NCI-H69 (cell line): ENCODE results near the gene ITGB7.

Source experiments
- DNase-seq: peaks from one replicate; lab custom pipeline; 2025; lab: John Stamatoyannopoulos, UW

Gene ITGB7, protein sequence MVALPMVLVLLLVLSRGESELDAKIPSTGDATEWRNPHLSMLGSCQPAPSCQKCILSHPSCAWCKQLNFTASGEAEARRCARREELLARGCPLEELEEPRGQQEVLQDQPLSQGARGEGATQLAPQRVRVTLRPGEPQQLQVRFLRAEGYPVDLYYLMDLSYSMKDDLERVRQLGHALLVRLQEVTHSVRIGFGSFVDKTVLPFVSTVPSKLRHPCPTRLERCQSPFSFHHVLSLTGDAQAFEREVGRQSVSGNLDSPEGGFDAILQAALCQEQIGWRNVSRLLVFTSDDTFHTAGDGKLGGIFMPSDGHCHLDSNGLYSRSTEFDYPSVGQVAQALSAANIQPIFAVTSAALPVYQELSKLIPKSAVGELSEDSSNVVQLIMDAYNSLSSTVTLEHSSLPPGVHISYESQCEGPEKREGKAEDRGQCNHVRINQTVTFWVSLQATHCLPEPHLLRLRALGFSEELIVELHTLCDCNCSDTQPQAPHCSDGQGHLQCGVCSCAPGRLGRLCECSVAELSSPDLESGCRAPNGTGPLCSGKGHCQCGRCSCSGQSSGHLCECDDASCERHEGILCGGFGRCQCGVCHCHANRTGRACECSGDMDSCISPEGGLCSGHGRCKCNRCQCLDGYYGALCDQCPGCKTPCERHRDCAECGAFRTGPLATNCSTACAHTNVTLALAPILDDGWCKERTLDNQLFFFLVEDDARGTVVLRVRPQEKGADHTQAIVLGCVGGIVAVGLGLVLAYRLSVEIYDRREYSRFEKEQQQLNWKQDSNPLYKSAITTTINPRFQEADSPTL

DNA sequence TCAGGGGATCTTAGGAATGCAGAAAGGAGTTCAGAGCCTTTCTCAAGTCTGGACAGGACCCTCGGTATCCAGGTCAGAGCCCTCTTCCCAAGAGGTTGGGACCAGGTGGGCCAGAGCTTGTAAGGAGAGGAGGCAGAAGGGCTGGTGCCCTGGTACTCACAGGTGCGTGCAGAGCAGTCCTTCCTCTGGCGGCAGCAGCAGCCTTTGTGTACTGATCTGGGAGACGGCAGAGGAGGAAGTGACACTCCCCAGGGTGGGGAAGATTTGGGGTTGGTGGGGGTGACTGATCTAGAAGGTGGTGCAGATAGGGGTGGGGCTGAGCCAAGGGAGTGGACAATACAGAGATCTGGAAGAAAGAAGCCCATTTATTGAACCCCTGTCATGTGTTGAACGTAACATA is at the start of gene ITGB7:
ITGB7 (minus strand) TSS at position 210 of the 400 bp plus-strand sequence. CDS start 6,808 bp downstream, outside the sequence.
- DNase-seq, result peak; percentile 37

DNA sequence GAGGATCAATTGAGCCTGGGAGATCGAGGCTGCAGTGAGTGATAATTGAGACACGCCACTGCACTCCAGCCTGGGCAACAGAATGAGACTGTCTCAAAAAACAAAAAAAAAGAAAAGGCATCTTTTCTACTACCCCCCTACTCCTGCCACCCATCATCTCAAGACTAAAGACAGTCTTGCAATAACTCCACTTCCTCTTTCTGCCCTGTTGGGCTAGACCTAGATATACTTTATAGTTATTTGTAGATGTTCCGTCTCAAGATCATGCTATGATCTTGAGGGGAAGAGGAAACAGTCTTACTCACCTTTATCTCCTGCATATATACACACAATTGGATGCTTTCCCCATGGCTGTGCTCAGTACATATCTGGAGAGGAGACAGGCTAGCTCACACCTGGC is 48.9 kb upstream of the ITGB7 start:
- no peak for DNase-seq

DNA sequence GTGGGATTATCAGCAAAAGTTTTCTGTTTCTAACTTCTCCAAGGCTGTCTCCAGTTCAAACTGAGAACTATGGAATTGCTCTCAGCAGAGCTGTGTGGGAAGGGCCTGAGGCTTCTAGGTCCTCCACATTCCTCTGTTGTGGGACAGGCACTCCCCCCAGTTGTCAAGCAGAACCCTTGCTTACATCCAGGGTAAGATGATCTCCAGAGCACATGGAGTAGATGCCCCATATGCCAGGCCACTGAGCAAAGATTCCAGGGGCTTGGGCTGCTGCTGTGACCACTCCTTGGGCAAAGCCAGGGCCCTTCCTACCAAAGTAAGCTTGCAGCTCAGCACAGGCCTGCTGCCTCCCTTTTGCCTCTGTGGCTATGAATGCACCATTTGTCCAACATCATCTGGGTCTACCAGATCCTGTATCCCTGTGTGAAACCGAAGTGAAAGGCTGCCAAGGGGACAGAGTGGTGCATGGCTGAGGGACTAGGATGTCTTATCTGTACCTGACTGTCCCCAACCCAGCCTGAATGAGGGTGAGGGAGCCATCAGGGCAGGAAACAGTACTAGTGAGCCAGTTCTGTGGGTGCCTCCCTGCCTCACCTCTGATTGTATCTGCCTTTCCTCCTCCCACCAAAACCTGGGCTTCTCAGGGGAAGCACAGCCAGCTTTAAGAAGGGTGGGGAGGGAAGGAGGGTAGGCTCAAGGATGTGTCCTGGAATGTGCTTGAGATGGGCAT is 47.9 kb upstream of the ITGB7 start:
- DNase-seq, result no peak

DNA sequence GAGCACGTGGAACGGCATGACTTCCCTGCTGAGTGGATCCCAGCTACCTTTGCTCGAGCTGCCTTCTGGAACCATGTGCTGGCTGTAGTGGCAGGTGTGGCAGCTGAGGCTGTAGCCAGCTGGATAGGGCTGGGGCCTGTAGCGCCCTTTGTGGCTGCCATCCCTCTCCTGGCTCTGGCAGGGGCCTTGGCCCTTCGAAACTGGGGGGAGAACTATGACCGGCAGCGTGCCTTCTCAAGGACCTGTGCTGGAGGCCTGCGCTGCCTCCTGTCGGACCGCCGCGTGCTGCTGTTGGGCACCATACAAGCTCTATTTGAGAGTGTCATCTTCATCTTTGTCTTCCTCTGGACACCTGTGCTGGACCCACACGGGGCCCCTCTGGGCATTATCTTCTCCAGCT is 46.2 kb upstream of the ITGB7 start:
- DNase-seq, result no peak

DNA sequence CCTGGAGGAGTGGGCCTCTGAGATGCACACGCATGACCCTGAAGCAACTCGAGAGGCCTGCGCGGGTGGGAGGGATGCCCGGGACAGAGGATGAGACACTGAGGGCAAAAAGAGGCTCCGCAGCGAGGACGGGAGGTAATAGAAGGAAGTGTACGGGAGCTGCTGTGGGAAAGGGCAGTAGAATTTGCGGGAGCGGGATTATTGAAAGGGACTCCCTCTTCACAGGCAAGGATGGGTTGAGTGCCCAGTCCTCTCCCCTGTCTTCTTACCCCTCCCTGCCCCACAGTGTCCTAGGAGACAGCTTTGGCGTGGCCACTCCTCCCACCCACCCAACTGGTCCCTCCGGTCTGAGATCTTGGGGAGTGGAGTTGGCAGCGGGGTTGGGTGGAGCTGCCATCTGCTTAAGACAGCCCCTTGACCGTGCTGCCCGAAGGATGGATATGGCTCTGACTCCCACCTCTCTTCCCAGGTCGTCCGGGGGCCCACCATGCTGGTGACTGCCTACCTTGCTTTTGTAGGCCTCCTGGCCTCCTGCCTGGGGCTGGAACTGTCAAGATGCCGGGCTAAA is 45.4 kb upstream of the ITGB7 start:
- no peak for DNase-seq

DNA sequence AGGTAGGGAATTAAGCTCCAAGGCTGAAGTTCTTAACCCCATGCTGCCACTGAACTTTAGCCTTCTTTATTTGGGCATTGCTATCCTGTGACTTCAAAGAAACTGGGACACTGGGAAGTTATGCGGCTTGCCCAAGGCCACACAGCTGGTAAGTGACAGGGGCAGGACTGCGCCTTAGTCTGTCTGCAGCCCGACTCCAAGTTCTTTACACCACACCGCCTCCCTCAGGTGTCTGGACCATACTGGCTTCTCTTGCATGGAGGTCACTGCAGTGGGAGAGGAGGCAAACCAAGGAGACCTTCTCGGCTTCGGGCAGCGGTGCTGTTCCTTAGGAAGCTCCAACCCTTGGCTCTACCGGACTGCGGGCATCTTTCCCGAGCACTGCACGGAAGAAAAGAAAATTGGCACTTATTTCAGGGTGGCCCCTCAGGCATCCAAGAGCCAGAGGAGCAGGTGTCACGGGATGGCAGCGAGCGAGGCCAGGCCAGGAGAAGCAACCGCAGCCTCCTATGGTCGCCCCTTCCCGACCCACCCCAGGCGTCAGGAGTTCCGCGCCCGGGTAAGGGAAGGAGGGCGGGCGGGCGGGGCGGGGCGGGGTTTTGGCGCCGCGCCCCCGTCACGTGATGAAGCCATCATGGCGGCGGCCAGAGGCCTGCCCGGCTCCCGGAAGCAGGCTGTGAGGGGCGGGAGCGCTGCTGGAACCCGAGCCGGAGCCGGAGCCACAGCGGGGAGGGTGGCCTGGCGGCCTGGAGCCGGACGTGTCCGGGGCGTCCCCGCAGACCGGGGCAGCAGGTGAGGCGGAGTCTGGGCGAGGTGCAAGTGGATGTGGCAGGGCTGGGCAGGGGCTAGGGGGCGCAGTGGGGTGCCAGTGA is 44.7 kb upstream of the ITGB7 start:
- DNase-seq, result peak; percentile 92

DNA sequence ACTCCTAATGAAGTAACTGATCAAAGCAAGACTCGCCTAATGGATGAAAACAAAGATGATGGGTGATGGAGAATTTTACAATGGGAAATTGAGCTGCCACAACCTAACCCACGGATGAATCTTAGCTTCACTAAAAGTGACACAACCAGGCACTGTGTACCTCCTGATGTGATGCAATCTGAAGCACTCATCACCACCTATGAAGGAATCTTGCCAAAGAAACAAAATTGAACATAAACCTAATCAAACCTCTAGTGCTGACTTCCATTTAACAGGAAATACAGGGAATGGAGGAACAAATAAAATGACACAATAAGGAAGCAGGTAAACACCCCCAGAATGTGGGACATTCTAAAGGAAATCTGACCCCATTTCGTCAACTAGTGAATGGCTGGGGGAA is 38.2 kb upstream of the ITGB7 start:
- DNase-seq, result no peak

DNA sequence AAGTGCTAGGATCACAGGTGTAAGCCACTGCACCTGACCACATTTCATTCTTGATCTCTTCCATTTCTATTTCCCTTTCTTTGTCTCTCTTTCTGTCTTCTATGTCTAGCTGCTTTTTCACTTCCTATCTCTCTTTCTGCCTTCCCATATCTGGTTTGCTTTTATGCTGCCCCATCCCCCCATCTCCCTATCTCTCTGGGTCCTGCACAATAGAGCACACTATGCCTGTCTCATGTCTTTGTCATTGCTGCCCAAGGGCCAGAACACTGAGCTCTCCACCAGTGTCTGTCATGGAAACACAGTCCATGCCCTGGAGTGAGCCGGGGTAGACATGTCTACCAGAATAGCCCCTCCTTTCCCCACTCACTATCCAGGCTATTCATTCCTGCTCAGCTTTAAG is 37.3 kb upstream of the ITGB7 start:
- no peak for DNase-seq

DNA sequence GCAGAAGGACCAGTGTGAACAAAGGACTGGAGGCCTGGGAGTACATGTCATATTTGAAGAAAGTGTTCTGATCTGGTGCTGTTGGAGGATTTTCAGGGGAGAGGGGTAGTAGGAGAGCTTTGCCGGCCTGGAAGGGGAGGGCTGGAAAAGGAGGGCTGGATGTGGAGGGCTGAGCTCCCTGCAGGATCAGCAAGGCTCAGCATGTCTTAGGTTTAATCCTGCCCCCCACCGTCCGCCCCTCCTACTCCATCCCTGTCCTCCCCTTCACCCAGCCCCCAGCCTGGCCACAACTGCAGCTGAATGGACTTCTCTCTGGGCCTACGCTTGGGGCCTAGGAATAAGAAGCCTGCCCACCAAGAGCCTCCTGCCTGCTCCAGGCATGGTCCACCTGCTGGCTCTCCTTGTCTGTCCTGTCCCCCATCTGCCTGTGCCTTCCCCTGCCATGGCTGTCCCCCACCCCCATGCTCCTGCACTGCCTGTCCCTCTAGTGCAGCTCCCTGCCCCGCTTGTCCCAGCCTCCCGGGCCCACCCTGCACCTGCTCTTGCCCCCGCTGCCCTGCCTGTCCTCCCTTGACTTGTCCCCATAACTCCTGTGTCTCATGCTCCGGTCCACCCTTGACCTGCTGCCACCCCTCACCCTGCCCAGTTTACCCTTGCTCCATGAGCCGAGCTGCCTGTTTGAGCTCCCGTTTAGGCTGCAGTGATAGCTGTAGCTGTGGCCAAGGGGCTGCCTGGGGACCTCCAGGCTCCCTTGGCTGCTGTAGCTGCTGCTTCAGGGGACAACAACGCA is 34.8 kb upstream of the ITGB7 start:
- no peak for DNase-seq

DNA sequence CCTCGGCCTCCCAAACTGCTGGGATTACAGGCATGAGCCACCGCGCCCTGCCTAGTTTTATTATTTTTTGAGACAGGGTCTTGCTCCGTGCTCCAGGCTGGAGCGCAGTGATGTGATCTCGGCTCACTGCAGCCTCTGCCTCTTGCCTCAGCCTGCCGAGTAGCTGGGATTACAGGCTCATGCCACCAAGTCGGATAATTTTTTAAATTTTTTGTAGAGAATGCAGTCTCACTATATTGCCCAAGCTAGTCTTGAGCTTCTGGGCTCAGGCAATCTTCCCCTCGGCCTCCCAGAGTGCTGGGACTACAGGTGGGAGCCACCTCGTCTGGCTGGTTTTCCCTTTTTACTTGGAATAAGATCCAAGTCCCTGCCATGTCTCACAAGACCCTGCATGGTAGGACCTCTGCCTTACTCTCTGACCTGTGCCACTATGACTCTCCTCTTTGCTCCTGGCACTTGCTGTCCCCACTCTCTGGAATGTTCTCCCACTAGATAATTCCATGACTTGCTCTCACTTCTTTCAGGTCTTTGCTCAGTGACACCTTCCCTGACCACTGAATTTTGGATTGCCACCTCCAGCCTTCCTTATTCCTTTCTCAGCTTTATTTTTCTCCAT is 32.7 kb upstream of the ITGB7 start:
- no peak for DNase-seq

DNA sequence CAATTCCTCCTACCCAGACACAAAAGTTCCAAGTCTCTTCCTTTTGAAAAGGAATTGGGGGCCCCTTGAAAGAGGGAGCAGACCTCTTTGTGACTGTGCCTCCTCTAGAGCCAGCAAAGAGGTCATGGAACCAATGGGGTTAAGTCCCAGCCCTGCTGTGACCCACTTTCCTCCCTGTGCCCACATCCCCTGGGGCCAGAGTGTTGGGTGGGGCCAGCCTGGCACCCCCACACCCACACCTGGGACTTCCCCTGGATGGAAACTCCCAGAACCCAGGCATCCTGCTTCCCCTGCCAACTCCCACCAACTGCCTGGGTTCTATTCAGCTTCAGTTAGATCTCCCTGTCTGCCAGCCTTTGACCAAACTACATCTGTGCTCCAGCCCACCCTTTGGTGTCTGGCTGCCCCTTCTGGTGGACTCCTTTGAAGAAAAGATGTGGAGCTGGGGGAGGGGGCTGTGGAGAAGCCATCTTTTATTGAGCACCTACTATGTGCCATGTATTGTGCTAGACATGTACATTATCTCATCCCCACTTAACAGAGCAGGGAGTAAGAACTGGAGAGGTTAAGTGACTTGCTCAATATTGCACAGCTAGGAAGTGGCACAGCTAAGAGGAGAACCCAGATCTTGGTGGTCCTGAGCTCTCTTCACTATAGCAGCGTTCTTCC is 29.5 kb upstream of the ITGB7 start:
- DNase-seq, result no peak

DNA sequence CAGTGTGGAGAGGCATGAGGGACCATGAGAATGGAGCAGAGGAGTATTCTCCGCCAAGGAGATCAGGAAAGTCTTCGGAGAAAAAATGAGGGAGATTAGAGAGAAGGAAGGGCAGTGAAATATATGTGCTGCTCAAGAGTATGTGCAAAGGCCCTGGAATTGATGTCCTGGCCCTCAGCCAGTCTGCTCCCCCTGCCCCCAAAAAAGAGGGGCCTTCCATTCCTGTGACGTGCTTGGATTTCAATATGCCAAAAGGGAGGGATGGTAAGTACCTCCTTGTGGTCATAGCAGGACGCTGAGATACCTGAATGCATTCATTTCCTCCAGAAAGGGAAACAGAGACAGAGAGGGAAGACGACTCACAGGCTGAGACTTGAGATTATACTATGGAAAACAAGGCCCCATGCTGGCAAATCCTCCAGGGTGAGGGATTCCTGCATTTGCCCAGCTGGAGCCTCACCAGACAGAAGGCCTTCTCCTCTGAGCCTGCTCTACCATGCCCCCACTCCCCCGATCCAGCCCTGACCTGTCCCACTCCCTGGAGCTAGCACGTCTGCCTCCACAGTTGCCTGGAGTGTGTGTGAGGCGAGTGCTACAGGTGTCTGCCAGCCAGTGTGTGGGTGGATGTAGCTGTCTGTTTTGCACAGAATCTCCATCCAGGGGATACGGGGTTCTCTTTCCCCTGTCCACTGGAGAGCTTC is 28.8 kb upstream of the ITGB7 start:
- DNase-seq, result peak; percentile 29

DNA sequence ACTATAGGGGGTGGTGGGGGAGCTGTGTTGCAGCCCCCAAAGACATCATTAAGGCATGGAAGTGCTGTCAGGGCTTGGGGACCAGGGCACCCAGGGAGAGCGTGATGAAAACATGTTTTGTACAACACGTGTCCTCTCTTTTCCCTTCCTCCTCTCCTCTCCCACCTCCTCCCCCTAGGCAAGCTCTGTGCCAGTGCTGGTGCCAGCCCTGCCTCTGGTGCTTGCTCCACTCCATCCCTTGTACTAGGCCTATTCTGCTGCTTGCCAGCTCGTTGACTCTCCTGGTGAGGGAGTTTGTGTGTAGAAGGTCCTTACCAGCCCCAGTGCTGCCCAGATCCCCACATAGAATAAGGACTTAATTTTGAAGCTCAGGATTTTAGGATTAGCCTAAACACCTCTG is 28.1 kb upstream of the ITGB7 start:
- no peak for DNase-seq

DNA sequence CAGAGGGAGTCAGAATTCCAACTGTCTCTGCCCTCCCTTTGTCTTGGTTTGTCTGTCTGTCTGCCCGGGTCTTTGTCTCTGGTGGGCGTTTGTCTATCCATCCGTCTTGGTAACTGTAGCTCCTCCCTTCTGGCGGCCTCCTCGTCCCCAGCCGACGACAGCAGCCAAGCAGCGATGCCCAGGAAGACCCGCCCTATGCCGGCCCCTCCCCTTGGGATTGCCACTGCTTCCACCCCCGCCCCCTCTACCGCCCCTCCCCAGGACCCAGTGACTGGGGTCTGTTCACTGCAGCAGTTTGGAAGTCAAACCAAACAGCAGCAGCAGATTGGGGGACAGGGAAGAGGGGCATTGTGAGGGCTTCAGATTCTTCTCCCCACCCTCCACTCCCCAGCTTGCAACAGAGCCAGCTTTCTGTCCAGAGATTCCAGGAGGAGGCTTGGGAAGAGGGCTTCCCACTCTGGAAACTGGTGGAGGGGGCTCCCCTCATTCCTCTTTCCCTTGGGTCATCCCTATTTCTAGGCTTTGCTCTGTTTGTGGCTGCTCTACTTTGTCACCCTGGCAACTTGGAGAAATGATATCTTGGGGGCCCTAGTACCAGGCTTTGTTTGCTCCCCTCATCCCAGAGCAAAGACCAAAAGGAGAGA is 27.3 kb upstream of the ITGB7 start:
- DNase-seq, result peak; percentile 61

DNA sequence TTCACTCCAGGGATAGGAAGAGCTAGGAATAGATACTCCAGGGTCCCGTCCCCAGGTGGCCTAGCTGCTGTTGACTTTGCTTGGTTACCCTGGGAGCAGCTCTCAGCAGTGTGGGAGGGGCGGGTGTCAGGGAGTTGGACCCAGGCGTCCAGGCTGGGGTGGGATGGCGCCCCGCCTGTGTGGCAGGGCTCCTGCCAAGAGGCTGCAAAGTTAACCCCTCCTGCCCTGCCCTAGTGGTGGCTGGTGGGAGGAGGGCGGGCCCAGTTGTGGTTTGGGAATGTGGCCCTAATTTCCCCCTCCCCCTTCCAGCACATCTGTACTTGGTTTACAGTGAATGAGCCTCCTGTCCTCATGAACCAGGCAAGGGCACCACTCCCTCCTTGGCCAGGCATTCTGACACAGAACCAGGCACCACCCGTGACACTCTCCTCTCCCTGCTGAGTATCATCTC is 26.6 kb upstream of the ITGB7 start:
- peak; percentile 57 for DNase-seq

DNA sequence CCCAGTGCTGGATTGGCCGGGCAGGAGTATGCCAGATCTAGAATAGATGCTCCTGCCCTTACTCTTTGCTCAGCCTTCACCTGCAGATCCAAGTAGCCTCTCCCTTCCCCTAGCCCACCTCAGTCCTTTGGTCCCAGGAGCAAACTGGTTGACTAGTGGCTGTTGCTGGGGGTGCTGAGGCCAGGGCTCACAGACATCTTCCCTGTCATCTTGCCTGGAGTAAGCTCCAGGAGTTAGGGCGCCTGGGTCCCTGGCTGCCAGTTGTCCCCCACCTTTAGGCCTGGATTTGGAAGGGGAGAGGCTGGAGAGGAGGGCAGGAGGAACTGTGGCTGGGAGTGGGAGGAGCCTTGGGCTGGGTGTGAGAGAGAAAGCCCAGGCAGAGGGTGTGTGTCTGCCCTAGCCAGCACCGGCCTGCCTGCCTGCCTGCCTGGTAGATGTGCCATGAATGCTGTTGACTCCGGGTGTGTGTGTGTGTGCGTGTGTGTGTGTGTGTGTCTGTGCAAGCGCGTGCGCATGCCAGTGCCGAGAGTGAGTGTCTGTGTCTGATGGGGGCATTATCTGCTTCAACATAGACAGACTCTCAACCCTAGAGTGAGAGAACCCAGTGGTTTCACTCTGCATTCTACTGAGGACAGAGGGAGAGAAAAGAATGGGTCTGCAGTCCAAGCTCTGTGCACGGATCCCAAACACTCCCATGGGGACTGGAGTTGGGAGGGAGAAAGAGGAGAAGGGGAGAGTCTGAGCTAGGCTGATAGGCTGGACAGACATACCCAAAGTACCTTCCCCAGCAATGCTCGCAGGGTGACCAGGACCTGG is 25.8 kb upstream of the ITGB7 start:
- DNase-seq, result peak; percentile 58

DNA sequence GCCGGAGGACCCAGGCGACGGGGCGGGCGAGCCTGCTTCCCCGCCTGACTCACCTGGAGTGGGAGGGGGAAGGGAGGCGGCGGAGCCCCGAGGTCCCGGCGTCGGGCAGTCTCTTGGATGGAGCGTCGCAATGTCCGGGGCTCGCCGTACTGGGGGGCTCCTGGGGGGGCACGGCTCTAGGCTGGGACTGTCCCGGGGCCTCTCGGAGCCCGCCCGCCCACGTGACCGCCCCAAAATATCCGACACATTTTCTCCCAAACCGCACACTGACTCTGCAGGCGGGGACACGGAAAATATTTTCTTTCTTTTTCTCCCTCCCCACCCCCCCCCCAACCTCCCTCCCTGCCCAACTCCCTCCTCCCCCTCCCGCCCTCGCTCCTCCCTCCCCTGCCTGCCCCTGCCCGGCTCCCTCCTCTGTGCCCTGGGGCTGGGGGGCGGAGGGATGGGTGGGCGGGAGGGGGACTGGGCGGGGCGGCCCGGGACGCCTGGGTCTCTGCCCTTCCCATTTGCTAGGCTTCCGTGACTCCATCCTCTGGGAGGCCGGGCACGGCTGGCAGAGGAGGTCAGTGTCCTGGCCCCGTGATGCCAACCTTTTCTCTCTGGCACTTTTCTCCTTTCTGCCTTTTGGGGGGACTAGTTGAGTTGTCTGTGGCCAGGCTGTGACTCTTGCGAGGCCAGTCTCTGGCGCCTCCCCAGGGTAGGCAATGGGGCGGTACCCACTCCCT is 25.0 kb upstream of the ITGB7 start, which contains the start of gene RARG:
RARG (minus strand) TSS at position 289 of the 725 bp plus-strand sequence. CDS start 4,664 bp downstream, outside the sequence.
- DNase-seq, result peak; percentile 80
